Hippocampal formation (tissue), 2 donors: Measurements from ENCODE around the gene KIF26B.

ENCODE experiments used
- DNase-seq, 2 donors: peaks; one replicate each; lab custom pipeline; 2025; lab: John Stamatoyannopoulos, UW

KIF26B gene

DNA sequence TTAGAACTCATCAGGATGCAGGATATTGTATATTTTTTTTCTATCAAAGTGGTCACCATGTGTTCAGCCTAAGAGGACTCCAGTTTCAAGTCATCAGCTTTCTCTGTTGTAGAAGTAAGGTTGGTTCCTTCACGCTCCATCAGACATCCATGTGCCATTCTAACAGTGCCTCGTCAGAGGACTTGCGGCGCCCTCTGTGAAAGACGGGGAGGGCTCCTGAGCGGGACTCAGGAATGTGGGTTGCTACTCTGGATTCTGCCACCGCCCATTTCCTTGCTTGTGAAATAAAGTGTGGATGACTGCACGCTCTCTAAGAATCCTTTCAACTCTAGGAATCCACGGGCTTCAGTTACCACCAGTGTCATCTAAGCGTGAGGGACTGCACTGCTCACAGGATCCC, 593.5 kb downstream of the KIF26B start:
- no peak for DNase-seq

DNA sequence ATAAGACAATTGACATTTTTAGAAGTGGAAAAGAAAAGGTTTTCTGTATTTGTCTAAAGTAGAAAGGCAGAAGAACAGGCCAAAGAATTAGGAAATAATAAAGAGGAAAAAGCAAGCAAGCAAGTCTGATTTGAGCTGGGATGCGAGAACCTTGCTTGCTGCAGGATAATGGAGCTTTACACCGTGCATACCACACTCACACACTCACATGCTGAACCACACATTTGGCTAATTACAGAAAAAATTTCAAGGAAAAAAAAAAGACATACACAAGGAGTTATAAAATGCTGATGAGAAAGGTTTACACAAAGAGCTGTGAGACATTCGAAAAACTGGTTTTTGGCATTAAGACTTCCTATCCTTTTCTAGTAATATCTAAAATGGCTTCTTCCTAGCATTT, 593.9 kb downstream of the KIF26B start:
- DNase-seq: no peak

DNA sequence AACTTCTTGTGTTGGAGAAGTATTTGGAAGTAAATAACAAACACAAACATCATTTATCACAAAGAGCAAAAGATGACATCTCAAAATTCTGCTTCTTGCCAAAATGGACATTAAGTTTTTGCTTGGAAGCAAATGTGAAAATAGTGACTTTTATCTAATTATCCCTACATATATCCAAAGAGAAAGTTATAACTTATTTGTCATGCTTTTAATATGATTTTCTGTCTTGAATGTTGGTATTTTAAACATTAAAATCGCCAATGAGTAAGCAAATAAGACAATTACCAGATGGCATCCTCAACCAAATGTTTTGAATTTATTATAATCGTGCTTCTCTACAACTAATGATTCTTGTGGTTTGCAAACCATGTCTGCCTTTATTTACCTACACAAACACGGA, 594.3 kb downstream of the KIF26B start:
- DNase-seq: no peak

DNA sequence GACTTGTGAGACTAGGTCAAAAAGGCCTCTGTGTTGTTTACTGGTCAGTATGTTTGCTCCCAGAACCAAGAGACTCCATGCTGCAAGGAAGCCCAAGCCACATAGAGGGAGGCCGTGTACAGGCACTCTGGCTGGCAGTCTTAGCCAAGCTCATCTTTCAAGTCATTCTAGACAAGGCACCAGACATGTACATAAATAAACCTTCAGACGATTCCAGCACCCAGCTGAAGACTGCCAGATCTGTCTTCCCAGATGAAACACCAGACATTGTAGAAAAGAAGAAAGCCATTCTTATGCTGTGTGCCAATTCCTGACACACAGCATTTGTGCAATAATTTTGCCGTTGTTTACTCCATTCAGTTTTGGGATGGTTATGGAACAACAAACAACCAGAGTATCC, 595.5 kb downstream of the KIF26B start:
- DNase-seq: no peak

DNA sequence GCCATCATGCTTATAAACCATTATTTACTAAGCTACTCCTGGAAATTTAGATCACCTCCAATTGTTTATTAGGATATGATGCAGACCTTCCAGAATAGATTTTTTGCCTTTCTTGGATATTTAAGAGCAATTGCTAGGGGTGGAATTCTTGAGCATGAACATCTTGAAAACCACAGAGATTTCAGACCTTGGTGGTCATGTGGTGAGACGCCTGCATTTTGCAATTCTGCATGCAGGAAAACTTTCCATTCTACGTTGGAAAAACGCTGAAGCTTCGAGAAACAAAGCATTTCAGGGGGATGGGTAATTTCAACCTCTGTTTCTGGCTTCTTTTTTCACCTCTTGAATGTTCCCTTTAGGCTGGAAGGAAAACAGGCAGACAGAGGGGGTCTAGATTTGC, 596.3 kb downstream of the KIF26B start:
- no peak for DNase-seq

DNA sequence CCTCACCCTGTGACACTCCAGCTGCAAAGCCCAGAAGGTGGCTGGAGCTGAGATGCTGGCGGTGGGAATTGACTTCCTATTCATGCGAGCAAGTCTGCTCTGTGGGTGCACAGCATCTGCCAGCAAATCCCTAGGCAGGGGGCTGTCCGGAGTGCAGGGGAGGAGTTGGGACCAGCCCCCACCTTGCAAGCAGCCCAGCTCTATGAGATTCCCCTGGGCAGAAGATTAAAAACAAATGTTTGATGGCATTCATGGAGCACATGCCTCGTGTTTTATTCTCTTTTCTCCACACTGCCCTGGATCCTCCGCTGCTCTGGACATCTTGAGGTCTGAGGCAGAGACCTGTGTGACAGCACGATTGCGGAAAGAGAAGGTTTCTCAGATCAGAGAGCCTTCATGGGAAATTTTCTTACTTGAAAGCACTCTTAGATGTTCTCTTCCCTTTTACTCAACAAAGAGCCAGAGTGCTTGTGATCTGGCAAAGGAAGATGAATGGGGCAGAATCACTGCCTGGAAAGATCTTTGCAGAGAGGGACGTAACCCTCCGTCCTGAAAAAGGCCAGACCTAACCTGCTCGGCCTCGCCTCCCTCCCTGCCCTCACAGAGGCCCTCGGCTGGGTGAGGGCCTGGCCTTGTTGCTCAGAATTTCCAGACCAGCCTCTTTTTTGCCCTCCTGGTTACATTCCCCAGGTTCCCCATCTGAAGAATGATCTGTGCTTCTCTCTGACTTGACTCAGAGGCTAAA, 597.1 kb downstream of the KIF26B start:
- DNase-seq: no peak

DNA sequence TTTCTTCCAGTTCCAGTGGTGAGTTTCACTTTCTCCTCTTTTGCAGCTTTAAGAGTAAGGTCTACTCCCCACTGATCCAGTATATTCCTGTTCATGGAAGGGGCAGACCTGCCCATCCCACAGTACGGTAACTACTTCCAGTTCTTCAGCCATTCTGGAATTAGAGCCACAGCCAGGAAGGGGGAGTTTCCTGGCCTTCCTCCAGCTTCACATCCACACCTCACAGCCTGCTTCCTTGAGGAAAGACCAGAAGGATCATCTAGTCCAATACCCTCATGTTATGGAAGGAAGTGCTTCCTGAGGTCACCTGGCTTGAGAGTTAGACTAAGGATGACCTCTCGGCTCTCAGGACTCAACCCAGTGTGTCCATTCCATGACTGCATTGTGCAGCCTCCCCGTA, 597.8 kb downstream of the KIF26B start:
- no peak for DNase-seq

DNA sequence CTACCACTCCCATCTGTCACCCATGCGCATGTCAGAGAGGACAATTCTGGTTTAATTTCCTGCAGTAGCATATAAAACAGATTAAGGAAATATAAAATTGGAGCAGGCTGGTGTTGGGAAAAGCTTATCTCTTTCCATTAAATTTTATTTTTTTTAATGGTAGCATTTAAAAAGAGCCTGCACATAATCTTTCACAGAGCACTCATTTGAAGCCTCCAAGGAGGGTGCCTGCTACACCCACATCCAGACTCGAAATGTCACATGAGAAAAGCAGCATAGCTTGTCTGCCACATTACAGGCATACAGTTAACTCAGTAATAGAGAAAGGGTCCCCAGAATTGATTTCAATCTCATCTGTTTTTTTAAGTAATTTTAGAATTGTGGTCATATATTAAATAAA, 599.0 kb downstream of the KIF26B start:
- no peak for DNase-seq

DNA sequence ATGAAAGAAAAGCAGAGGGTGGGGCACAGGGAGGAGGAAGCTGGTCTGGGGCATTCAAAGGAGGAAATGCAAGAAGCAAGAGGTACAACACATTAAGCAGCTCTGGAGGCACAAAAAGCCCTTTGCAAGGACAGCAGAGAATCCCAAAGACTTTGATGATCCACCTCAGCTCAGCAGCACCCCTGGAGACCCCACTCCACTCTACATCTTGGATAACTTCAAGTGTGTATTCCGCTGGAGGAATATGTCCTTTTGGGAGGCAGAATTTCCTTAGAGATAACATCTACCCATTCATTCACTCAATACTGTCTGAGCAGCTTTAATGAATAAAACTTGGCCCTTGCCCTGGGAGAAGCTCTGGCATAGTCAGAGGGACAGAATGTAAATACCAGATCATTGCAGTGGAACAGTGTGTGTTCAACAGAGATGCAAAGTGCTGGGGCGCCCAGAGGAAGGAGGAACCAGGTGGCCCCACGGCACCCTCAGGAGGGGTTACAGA, 599.7 kb downstream of the KIF26B start:
- no peak for DNase-seq
